NCI-H2081 (cell line): ENCODE results near the gene UBALD1.

Source experiments
- DNase-seq, 2 experiments: peaks; one replicate each; lab custom pipeline; 2025; lab: John Stamatoyannopoulos, UW

The UBALD1 gene

DNA sequence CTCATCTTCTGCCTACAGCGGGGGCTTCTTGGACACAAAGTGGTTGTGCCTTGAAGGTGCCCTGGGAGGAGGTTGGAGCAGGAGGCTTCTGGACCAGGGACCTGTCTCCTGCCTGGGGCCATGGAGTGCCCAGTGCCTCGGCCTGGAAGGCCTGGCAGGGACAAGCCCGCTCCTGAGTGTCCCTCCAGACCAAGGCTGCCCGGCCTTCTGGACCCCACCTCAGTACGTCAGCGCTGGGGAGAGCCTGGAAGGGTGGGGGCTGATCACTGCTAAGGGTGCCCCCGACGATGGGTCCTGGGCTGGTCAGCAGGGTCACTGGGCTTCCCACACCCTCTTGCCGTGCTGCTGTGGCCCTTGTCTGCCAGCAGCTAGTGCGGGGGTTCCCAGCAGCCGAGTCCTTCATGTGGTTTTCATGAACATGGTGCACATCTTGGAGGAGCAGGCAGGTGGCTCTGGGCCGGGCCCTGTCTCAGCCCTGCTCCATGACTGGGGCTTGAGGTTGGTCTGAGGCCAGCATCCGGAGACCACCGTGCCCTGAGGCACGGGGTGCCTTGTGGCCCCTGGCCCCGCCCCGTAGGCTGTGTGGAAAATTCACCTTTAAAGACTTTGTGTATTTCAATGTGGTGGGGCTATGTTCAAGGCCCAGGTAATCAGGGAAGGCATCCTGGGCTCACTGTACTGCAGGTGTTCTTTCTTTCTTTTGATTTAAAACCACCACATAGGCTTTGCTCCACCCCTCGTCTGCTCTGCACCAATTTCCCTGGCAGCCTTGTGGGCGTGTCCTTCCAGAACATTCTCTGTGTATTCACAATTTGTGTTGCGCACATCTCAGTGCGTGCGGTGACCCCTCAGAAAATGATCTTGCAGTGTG lies 32.3 kb upstream of the UBALD1 start:
- DNase-seq, result no peak

- no peak for DNase-seq
Observed at GRCh38 chr16:4641895-4642294, 27.2 kb upstream of the UBALD1 start.

GRCh38 chr16:4641306-4641687 lies 26.6 kb upstream of the UBALD1 start:
- DNase-seq, result no peak

GRCh38 chr16:4640572-4641305 lies 26.1 kb upstream of the UBALD1 start:
- DNase-seq, result no peak

- no peak for DNase-seq
Observed at GRCh38 chr16:4639899-4640509, 25.3 kb upstream of the UBALD1 start.

GRCh38 chr16:4637501-4638166 lies 22.9 kb upstream of the UBALD1 start:
- DNase-seq, result no peak

DNA sequence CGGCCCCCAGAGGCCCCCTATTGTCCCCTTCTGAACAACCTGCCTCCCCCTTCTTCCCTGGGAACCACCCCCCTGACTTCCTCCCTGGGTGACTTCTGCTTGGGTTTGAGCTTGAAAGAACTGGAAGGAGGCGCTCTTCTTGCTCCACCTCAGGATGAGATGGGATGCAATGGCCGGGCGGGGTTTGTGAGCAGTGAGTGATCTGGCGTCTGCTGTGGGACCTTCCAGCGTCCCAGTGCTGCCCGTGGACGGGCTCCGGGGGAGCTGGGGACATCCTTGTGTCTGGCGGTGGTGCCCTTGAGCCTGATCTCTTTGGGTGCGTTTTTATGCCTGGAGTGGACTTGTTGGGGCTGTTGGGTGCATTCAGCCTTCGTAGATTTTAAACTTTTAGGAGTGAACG lies 21.5 kb upstream of the UBALD1 start:
- no peak for DNase-seq

- no peak for DNase-seq
Observed at GRCh38 chr16:4634768-4635167, 20.1 kb upstream of the UBALD1 start.

GRCh38 chr16:4633910-4634635 lies 19.4 kb upstream of the UBALD1 start:
- no peak for DNase-seq

DNA sequence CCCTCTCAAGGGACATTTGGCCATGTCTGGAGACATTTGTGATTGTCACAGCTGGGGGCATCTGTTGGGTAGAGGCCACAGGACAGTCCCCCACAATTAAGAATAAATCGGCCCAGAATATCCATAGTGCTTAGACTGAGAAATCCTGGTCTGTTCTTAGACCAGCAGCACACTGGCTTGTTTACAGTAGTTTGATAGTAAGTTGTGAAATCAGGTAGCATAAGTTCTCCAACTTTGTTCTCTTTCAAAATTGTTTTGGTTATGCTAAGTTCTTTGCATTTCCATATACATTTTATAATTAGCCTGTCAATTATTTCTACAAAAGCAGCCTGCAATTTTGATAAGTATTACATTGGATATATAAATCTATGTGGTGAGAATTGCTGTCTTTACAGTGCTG lies 16.8 kb upstream of the UBALD1 start:
- DNase-seq, result no peak

DNA sequence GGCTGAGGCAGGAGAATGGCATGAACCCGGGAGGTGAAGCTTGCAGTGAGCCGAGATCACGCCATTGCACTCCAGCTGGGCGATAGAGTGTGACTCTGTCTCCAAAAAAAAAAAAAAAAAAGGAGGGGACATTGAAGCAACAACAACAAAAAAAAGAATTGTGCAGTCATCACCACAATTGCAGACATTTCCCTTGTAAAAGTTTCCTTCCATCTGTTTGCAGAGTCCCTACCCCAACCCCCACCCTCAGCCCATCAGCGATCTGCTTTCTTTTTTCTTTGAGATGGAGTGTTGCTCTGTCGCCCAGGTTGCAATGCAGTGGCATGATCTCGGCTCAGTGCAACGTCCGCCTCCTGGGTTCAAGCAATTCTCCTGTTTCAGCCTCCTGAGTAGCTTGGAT lies 13.6 kb upstream of the UBALD1 start:
- DNase-seq, result no peak

DNA sequence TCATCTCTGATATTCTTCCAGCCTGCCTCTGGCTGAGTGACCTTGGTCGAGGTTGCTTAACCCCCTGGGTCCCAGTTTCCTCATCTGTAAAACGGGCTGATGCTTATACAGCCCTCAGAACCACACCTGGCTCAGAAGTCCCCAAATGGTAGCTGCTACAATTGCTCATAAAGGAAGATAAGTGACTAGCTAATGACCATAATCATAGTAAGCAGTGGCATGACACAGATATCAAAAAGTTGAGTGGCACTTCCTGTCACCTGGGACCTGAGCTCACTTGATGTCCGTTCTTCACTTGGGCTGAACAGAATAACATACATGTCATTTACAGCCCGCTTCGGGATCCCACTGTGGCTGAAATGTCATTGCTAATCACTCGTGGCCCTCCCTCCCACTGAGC lies 11.7 kb upstream of the UBALD1 start:
- DNase-seq, result peak in 1 of 2 experiments; percentile 31

- peak in 1 of 2 experiments; percentile 26 for DNase-seq
Observed at GRCh38 chr16:4625560-4626159, 11.0 kb upstream of the UBALD1 start.

DNA sequence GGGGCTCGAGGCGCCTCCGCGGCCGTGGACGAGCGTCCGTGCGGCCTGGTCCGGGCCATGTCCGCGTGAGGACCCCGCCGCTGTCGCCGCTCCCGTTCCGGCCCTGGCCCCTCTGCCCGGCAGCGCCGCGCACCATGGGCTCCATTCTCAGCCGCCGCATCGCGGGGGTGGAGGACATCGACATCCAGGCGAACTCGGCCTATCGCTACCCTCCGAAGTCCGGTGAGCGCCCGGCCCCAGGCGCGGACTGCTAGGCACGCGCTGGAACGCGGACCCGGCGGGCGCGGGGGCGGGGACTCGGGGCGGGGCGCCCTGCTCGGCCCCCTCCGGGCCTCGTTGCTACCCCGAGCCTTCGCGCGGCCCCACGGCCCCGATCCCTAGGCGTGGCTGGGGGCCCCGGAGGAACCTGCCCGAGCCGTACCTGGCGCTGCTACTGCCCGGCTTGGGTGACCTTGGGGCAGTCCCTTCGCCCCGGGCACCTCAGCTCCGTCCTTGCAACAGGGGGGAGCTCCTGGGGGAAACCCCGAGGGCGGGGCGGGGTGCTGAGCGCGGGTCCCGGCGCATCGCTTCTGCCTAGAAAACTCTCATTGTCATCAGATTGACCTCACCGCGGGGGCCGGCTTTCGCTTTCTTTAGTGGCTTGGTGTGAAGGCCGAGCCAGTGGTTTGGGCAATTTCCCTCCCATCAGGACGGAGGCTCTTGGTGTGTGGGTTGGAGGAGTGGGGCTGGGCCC lies 10.3 kb upstream of the UBALD1 start:
- peak in 1 of 2 experiments; percentile 26 for DNase-seq

DNA sequence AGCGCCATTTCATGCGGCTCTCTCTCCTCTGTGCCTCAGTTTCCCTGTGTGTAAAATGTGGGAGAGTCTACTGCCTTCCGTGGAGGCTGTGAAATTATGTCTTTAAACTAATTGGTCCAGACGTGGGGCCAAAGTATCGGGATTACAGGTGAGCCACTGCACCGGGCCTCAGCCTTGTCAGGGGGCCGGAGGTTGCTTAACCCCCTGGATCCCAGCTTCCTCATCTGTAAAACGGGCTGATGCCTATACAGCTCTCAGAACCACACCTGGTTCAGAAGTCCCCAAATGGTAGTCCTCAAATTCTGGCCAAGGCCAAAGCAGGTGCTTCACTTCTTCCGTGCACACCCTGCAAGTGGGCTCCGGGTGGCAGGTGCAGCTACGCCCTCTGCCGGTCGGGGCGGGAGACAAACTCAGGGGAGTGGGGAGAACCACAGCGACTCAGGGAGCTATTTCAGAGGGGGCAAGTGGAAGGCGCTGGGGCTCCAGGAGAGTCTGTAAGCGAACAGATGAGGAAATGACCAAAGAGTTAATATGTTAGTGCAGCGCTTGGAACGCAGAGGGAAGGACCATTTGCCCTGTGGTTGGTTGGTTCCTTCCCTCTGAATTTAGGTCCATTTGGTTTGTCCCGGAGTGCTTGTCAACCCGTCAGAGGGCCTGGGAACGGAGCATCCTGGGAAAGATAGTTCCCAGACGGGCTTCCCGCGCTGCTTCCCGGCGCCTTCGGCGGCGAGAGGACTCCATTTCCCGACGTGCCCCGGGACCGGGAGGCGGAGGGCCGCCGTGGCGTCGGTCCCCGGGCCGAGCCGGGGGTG lies 9.5 kb upstream of the UBALD1 start, which contains the start of gene MGRN1:
Gene MGRN1 (plus strand): TSS at position 812 of the 812 bp plus-strand sequence. CDS start 135 bp downstream, outside the sequence.
- peak; percentile 95 to 97 for DNase-seq

DNA sequence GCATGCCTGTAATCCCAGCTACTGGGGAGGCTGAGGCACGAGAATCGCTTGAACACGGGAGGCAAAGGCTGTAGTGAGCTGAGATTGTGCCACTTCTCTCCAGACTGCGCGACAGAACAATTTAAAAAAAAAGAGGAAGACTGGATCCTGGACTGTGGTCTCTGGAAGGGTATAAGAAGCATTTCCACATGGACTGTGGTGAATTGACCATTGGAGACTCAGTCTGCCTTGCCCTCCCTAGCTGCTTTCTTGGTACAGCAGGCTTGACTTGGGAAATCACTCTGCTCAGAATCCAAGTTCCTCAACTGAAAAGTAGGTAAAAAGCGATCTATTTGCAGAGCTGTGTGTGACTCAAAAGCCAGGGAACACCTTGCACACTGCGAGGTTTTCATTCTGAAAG lies 8.9 kb upstream of the UBALD1 start:
- no peak for DNase-seq

- peak in 1 of 2 experiments; percentile 5 for DNase-seq
Observed at GRCh38 chr16:4618645-4619418, 4.1 kb upstream of the UBALD1 start.

- DNase-seq, result no peak
Observed at GRCh38 chr16:4617880-4618279, 3.2 kb upstream of the UBALD1 start.
